Lung microvascular endothelial cell (primary cell): ENCODE measurements around the gene KCTD2. TPM values are rescaled to one million over a fixed set of nuclear protein-coding genes. Genes with fewer than 3 reads are reported as not detected.

Source experiments
- DNase-seq, 2 donors: peaks; one replicate each; pipeline versions ENCODE4 v3.0.0 to v3.0.0-alpha.2; 2010; ENCODE audit warnings: low read depth in 2 of 2
- total RNA-seq: library from RNA; depleted of rRNA; stranded (reverse); fragments of >200 nt; gene quantifications from 2 replicates; pipeline ENCODE4 v1.2.1, GENCODE V29; 2014

The KCTD2 gene
- total RNA-seq, 1 donor from 2014 or later = 11.9 TPM

GRCh38 chr17:75075597-75076336 is 28.7 kb downstream of the KCTD2 start:
- DNase-seq = no peak

- DNase-seq = no peak
Observed at GRCh38 chr17:75077072-75077495, 30.1 kb downstream of the KCTD2 start.

- DNase-seq = peak; percentile 49 to 58
Observed at GRCh38 chr17:75077496-75078283, 30.7 kb downstream of the KCTD2 start.

GRCh38 chr17:75078284-75079022 is 31.4 kb downstream of the KCTD2 start:
- peak in 1 of 2 donors; percentile 41 for DNase-seq

GRCh38 chr17:75079023-75079373 is 32.0 kb downstream of the KCTD2 start:
- DNase-seq = no peak

- DNase-seq = no peak
Observed at GRCh38 chr17:75081611-75082540, 34.9 kb downstream of the KCTD2 start.

- DNase-seq = no peak
Observed at GRCh38 chr17:75082683-75083082, 35.7 kb downstream of the KCTD2 start.

- DNase-seq = peak; percentile 61 to 97
Observed at GRCh38 chr17:75084039-75084660, 37.1 kb downstream of the KCTD2 start.

GRCh38 chr17:75086496-75087181 is 39.6 kb downstream of the KCTD2 start:
- DNase-seq = no peak

GRCh38 chr17:75087182-75087557 is 40.1 kb downstream of the KCTD2 start:
- DNase-seq = no peak

GRCh38 chr17:75087558-75088453 is 40.8 kb downstream of the KCTD2 start, which contains the start of gene SLC16A5:
TSS of gene SLC16A5 (plus strand) at chr17:75087954. CDS start at chr17:75093637, 5,683 bp downstream.
- peak; percentile 72 to 94 for DNase-seq

- DNase-seq = peak; percentile 40 to 64
Observed at GRCh38 chr17:75088465-75089417, 41.7 kb downstream of the KCTD2 start.

GRCh38 chr17:75090871-75091854 is 44.1 kb downstream of the KCTD2 start:
- DNase-seq = peak in 1 of 2 donors; percentile 12

GRCh38 chr17:75091855-75092327 is 44.9 kb downstream of the KCTD2 start:
- no peak for DNase-seq

GRCh38 chr17:75093548-75094158 is 46.6 kb downstream of the KCTD2 start:
- DNase-seq = no peak

GRCh38 chr17:75094871-75095399 is 47.9 kb downstream of the KCTD2 start:
- DNase-seq = no peak
